DOHH2 (cell line): ENCODE data around the gene CHD8.

Experiments
- CTCF ChIP-seq: fragments of 200-600 bp; sonication (generic); IDR thresholded peaks from one replicate; pipeline ENCODE4 v1.5.1; 2014; ENCODE audit warnings: antibody characterized with exemption, mild to moderate bottlenecking, low read depth, low read length; ENCODE audit not compliant: poor library complexity, severe bottlenecking
- EZH2phosphoT487 ChIP-seq: fragments of 200-600 bp; sonication (generic); IDR thresholded peaks from 2 replicates; pipeline ENCODE4 v1.6.1; 2017; ENCODE audit warnings: borderline replicate concordance, mild to moderate bottlenecking, antibody characterized with exemption, low read length, moderate library complexity, mixed read lengths

- TF ChIP-seq CTCF (no peak), EZH2phosphoT487 (no peak)
Observed at GRCh38 chr14:21503376-21503775, 47.5 kb upstream of the CHD8 start.
